ENCODE data around the gene NUDT19.
"Not testable (repeated sequence)": the region's sequence is repeated elsewhere in the genome, so short reads cannot be mapped to it uniquely, and the experiment has no call there.

NUDT19 gene

DNA sequence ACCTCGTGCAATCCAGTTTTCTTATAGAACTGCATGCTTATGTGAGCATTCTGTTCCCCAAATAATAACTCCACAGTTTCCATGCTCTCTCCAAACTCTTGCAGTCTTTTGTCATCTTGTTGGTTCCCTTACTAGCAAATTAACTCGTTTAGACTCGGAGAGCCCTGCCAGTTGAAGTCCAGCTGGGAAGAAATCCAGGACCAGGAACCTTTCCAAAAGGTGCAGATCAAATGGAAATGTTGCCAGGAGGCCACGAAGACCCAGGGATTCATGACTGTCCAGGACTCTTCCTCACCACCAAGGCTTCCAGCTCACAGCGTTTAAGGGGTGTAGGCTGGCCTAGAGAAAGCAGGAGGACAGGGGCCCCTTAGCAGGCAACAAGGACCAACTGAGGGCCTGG is 25.9 kb downstream of the NUDT19 start:
- Mint-ChIP-seq H3K9me3 (no peaks in the 10 kb centered on the region), H3K27ac (no peak overlapping the region), H3K36me3 (peaks cover 39% of the 10 kb centered on the region), H3K4me1 (no peaks in the 10 kb centered on the region), H3K4me3 (no peak overlapping the region)
- ATAC-seq, result no peak
- no peak for DNase-seq (ENCODE audit: low spot score in 2 of 2)

GRCh38 chr19:32718286-32718685 is 26.7 kb downstream of the NUDT19 start:
- no peak for ATAC-seq
- Mint-ChIP-seq H3K9me3 (no peaks in the 10 kb centered on the region), H3K36me3 (peaks cover 31% of the 10 kb centered on the region), H3K27ac (no peak overlapping the region), H3K4me3 (no peak overlapping the region), H3K4me1 (no peaks in the 10 kb centered on the region)
- DNase-seq (ENCODE audit: low spot score in 2 of 2), result no peak

DNA sequence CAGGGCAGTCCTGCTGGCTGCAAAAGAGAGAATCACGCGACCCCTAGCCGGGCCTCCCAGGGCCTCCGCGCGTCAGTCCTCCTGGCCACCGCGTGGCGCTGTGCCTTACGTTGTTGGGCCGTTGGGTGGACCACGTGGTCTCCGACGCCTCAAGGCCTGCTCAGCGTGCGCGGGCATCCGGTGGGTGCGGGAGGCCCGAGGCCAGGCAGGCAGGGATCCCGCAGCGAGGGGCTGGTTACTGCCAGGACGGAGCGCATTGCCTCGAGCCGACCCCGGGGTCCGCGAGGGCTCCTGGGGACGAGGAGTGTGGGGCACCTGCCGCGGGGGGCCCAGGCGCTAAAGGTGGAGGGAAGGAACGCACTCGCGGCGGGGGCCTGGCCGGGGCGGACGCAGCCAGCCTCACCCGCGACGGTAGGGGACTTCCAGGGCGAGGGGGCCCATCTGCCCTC is 28.0 kb downstream of the NUDT19 start, which contains the start of gene TDRD12:
TSS of gene TDRD12 (plus strand) at position 157 of the 449 bp plus-strand sequence. CDS start 306 bp downstream, outside the sequence.
- DNase-seq (ENCODE audit: low spot score in 2 of 2) (no peak), ATAC-seq (no peak)
- H3K36me3 Mint-ChIP-seq, result peaks cover 18% of the 10 kb centered on the region
- H3K4me1 Mint-ChIP-seq, result no peaks in the 10 kb centered on the region
- H3K4me3 Mint-ChIP-seq, result no peak within 1 kb of the TSS
- H3K27ac Mint-ChIP-seq, result no peak within 1 kb of the TSS
- H3K9me3 Mint-ChIP-seq, result no peaks in the 10 kb centered on the region

DNA sequence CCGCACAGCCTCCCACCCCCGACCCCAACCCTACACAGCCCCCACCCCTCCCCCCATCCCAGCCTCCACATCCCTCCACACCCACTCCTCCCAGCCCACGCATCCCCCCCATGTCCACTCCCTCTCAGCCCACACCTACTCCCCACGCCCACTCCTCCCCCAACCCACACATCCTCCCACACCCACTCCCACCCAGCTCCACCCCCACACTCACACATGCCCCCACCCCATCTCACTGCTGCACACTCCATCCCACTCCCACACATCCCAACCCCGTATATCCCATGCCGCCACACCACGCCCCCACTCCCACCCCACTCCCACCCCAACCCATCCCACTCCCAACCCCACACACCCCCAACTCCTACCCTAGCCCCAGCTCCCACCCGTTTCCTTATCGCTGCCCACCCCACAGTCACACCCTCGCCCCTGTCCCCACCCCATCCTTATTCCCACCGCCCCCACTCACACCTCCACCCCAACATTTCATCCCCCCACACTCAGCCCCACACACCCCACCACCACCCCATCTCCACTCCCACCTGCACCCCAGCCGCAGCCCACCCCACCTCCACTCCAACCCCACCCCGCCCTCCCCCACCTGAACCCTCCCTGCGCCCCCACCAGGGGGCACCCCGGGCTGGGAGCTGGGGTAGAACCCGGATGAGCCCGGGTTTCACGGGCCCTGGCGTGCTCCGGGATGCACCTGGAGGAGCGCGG is 28.8 kb downstream of the NUDT19 start:
- ATAC-seq, result no peak
- Mint-ChIP-seq H3K4me1 (no peaks in the 10 kb centered on the region), H3K36me3 (peaks cover 10% of the 10 kb centered on the region), H3K9me3 (no peaks in the 10 kb centered on the region), H3K4me3 (no peak overlapping the region), H3K27ac (no peak overlapping the region)
- no peak for DNase-seq (ENCODE audit: low spot score in 2 of 2)

- H3K4me1 Mint-ChIP-seq, result no peaks in the 10 kb centered on the region
- H3K36me3 Mint-ChIP-seq, result peaks cover 6% of the 10 kb centered on the region
- DNase-seq (ENCODE audit: low spot score in 2 of 2) (no peak), ATAC-seq (no peak)
- no peak overlapping the region for H3K4me3 Mint-ChIP-seq
- no peaks in the 10 kb centered on the region for H3K9me3 Mint-ChIP-seq
- H3K27ac Mint-ChIP-seq, result no peak overlapping the region
Observed at GRCh38 chr19:32720936-32721250, 29.3 kb downstream of the NUDT19 start.

DNA sequence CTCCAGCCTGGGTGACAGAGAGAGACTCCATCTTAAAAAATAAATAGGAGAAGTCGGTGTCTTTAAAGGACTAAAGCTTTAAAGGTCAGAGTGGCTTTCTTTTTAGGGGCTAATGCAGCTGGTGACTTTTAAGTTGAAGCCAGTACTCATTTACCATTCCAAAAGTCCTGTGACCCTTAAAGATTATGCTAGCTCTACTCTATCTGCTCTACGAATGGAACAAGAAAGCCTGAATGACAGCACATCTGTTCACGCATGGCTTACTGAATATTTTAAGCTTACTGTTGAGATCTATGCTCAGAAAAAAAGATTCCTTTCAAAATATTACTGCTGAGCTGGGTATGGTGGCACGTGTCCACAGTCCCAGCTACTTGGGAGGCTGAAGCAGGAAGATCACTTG is 44.3 kb downstream of the NUDT19 start:
- ATAC-seq, result no peak
- H3K4me1 Mint-ChIP-seq, result no peaks in the 10 kb centered on the region
- H3K27ac Mint-ChIP-seq, result no peak overlapping the region
- H3K9me3 Mint-ChIP-seq, result no peaks in the 10 kb centered on the region
- no peaks in the 10 kb centered on the region for H3K36me3 Mint-ChIP-seq
- DNase-seq (ENCODE audit: low spot score in 2 of 2), result no peak
- no peak overlapping the region for H3K4me3 Mint-ChIP-seq

- Mint-ChIP-seq H3K4me1 (peaks cover 3% of the 10 kb centered on the region), H3K9me3 (no peaks in the 10 kb centered on the region), H3K36me3 (no peaks in the 10 kb centered on the region), H3K27ac (no peak overlapping the region), H3K4me3 (no peak overlapping the region)
- DNase-seq (ENCODE audit: low spot score in 2 of 2) (no peak), ATAC-seq (no peak)
Observed at GRCh38 chr19:32743021-32743420, 51.4 kb downstream of the NUDT19 start.

DNA sequence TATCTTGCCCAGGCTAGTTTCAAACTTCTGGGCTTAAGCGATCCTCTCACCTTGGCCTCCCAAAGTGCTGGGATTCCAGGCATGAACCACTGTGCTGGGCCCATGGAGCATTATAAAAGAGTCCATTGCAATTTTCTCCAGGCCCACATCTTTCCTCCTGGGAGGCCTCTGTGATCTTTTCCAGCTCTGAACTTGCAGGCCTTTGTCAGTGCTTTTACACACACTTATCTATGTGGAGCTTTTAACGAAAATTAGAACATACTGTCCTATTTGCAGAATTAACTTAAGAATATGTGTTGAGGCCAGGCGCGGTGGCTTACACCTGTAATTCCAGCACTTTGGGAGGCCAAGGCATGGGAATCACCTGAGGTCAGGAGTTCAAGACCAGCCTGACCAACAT is 51.8 kb downstream of the NUDT19 start:
- Mint-ChIP-seq H3K4me1 (peaks cover 5% of the 10 kb centered on the region), H3K36me3 (no peaks in the 10 kb centered on the region), H3K9me3 (no peaks in the 10 kb centered on the region), H3K4me3 (no peak overlapping the region), H3K27ac (no peak overlapping the region)
- no peak for ATAC-seq
- no peak for DNase-seq (ENCODE audit: low spot score in 2 of 2)

DNA sequence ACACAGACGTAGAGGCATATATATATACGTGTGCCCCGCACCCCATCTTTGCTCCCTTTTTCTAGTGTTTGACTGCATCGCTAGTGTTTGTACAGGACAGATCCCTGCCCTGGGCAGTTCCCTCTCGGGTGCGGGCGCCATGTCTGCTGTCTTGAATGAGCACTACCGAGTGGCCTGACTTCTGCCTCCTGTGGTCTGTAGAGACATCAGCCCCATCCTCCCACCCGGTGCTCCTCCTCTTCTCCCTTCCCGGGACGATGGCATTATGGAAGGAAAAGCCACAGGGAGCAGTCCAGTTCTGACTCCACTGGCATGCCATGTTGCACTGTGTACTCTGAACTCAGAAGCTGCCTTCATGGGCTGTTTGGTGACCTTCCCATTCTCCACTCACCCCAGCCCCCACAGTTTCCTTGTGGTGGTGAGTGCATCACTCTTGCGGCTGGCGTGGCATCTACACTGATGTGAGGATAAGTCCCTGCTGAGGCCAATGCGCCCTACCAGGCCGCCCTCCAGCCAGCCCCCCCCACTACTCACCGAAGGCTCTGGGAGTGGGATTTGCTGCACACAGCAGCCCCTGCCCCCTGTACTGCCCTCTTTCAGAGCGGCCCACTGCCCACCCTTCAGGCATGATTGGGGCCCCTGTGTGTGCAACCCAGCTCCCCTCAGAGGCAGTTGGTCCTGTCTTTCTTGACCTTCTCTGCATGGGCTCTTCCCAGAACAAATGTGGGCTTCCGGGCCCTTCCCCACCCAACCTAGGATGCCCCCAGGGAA is 53.1 kb downstream of the NUDT19 start:
- Mint-ChIP-seq H3K4me3 (no peak overlapping the region), H3K27ac (no peak overlapping the region), H3K36me3 (no peaks in the 10 kb centered on the region), H3K9me3 (no peaks in the 10 kb centered on the region), H3K4me1 (peaks cover 13% of the 10 kb centered on the region)
- ATAC-seq, result no peak
- no peak for DNase-seq (ENCODE audit: low spot score in 2 of 2)

DNA sequence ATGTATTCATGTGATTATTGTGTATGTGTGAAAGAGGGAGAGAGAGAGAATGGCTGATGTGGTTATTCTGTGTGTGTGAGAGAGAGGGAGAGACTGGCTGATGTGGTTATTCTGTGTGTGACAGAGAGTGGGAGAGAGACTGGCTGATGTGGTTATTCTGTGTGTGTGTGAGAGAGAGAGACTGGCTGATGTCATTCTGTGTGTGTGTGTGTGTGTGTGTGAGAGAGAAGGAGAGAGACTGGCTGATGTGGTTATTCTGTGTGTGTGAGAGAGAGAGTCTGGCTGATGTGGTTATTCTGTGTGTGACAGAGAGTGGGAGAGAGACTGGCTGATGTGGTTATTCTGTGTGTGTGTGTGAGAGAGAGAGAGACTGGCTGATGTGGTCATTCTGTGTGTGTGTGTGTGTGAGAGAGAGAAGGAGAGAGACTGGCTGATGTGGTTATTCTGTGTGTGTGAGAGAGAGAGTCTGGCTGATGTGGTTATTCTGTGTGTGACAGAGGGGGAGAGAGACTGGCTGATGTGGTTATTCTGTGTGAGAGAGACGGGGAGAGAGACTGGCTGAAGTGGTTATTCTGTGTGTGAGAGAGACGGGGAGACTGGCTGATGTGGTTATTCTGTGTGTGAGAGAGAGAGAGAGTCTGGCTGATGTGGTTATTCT is 54.1 kb downstream of the NUDT19 start:
- not testable (repeated sequence) for H3K4me3 Mint-ChIP-seq; H3K9me3 Mint-ChIP-seq; H3K27ac Mint-ChIP-seq; H3K36me3 Mint-ChIP-seq; DNase-seq (ENCODE audit: low spot score in 2 of 2)
- H3K4me1 Mint-ChIP-seq, result peaks cover 13% of the 10 kb centered on the region
- ATAC-seq, result peak; percentile 15

DNA sequence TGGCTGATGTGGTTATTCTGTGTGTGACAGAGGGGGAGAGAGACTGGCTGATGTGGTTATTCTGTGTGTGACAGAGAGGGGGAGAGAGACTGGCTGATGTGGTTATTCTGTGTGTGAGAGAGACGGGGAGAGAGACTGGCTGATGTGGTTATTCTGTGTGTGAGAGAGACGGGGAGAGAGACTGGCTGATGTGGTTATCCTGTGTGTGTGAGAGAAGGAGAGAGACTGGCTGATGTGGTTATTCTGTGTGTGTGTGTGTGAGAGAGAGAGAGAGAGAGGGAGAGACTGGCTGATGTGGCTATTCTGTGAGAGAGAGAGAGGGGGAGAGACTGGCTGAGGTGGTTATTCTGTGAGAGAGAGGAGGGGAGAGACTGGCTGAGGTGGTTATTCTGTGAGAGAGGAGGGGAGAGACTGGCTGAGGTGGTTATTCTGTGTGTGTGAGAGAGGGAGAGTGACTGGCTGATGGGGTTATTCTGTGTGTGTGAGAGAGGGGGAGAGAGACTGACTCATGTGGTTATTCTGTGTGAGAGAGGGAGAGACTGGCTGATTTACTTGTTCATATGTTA is 55.1 kb downstream of the NUDT19 start:
- H3K9me3 Mint-ChIP-seq, H3K4me3 Mint-ChIP-seq, H3K27ac Mint-ChIP-seq, H3K36me3 Mint-ChIP-seq: not testable (repeated sequence)
- peaks cover 13% of the 10 kb centered on the region for H3K4me1 Mint-ChIP-seq
- DNase-seq (ENCODE audit: low spot score in 2 of 2), result peak in 1 of 2 donors; percentile 56
- peak; percentile 89 for ATAC-seq

DNA sequence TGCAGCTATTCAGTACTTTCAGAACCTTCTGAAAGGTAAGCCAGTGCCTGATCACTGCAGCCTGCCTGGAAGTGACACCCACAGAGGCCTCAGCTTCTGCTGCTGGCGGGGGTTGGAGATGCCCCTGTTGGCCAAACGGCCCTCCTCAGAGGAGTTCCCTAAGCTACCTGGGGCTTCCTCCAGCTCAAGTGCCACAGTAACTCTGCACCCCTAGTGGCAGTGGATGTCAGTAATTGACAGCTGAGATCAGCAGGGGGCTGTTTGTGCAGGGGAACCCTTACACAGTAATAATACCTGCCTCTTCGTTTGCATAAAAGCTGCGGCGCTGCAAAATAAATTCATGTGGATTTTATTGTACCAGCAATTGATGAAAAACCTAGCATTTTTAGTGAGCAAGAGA is 56.9 kb downstream of the NUDT19 start:
- Mint-ChIP-seq H3K27ac (no peak overlapping the region), H3K9me3 (no peaks in the 10 kb centered on the region), H3K4me3 (no peak overlapping the region), H3K4me1 (peaks cover 13% of the 10 kb centered on the region), H3K36me3 (no peaks in the 10 kb centered on the region)
- DNase-seq (ENCODE audit: low spot score in 2 of 2) (no peak), ATAC-seq (no peak)

DNA sequence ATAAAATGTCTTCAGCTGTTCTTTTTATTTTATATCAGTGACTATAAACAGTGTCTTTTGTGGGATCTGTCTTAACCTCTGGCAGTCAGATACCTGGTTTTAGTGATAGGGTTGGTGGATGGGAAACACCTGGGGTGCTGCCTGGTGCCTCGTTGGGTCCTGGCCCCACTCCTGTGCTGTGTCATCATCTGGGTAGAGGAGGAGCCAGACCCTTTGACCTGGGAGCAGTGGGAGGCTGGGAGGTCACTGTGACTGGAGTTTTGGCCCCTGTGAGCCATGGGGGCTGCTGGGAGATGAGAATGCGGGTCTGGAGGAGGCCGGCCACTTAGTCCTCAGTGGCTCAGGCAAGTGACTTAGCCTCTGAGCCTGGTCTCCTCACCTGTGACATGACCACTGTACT is 57.3 kb downstream of the NUDT19 start:
- no peaks in the 10 kb centered on the region for H3K9me3 Mint-ChIP-seq
- H3K27ac Mint-ChIP-seq, result no peak overlapping the region
- DNase-seq (ENCODE audit: low spot score in 2 of 2), result no peak
- H3K36me3 Mint-ChIP-seq, result no peaks in the 10 kb centered on the region
- ATAC-seq, result no peak
- peaks cover 13% of the 10 kb centered on the region for H3K4me1 Mint-ChIP-seq
- no peak overlapping the region for H3K4me3 Mint-ChIP-seq

DNA sequence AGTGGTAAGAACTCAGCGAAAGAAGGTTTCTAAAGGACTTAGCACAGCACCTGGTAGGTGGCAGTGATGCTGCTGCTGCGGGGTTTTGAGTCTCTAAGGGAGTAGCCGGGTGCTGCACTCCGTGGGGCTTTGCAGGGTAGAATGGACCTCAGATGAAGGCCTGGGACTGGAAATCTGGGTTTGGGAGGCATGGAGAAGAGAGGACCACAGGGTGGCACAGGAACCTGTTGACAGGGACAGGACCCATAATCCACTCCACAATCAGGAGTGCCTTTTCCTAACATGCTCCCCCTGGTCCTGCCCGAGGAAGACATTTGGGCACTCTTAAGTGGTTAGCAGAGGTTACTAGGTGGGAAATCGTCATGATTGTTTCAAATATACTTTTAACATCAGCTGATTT is 57.7 kb downstream of the NUDT19 start:
- H3K27ac Mint-ChIP-seq, result no peak overlapping the region
- no peaks in the 10 kb centered on the region for H3K9me3 Mint-ChIP-seq
- H3K4me1 Mint-ChIP-seq, result peaks cover 13% of the 10 kb centered on the region
- no peaks in the 10 kb centered on the region for H3K36me3 Mint-ChIP-seq
- DNase-seq (ENCODE audit: low spot score in 2 of 2) (no peak), ATAC-seq (no peak)
- H3K4me3 Mint-ChIP-seq, result no peak overlapping the region

DNA sequence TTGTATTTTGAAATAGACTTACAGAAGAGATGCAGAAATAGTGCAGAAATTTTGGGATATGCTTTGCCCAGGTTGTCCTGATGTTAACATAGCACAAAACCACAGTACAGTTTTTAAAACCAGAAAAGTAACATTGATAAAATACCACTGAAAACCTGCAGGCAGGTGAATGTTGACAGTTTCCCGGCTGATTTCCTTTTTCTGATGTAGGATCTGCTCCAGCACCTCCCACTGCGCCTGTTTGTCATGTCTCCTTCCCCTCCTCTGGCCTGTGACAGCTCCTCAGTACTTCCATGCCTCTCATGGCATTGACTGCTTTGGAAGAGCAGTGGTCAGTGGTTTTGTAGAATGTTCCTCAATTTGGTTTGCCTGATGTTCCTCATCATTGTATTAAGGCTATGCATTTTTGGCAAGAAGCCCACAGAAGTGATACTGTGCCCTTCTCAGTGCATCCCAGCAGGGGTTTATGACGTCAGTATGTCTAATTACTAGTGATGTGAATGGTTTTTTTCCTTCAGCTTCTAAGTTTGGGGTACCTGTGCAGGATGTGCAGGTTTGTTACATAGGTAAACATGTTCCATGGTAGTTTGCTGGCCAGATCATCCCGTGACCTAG is 58.9 kb downstream of the NUDT19 start:
- H3K4me3 Mint-ChIP-seq, result no peak overlapping the region
- no peak for DNase-seq (ENCODE audit: low spot score in 2 of 2)
- ATAC-seq, result no peak
- peaks cover 13% of the 10 kb centered on the region for H3K4me1 Mint-ChIP-seq
- no peaks in the 10 kb centered on the region for H3K36me3 Mint-ChIP-seq
- no peak overlapping the region for H3K27ac Mint-ChIP-seq
- no peaks in the 10 kb centered on the region for H3K9me3 Mint-ChIP-seq
